GM08714 (cell line): ENCODE data around the gene JAZF1.

Experiments used
- H3K4me3 ChIP-seq: fragments of 200-500 bp; sonication (Bioruptor generic); 2 replicates; pipeline ENCODE4 v1.5.1; 2014; ENCODE audit warnings: mild to moderate bottlenecking, low read length, inconsistent platforms
- ZNF274 ChIP-seq: IDR thresholded peaks from 2 replicates; pipeline ENCODE4 v1.6.1; 2012; ENCODE audit warnings: mild to moderate bottlenecking, low read depth, low read length

The JAZF1 gene

GRCh38 chr7:27995228-27995627, 185.4 kb downstream of the JAZF1 start:
- no peak for TF ChIP-seq ZNF274
- H3K4me3 ChIP-seq: no peak overlapping the region

DNA sequence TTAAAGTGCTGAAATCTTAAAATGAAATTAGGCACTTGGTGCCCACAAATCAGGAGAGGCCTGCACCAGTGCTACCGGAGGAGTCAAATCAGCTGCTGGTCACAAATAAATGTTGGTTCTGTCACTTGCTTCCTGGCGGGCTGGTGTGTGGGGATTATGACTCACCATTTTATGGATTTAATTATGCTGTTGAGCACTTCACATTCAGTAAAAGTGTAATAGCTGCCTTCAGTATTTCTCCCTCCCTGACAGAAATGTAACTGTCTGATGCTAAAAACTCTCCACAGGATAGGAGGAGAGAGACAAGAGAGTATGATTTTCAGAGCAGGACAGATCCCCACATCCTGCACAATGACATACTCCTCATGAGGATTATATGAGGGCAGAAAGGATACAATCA, 186.0 kb downstream of the JAZF1 start:
- H3K4me3 ChIP-seq: no peak overlapping the region
- TF ChIP-seq ZNF274: no peak

GRCh38 chr7:27992755-27993493, 187.7 kb downstream of the JAZF1 start:
- no peak overlapping the region for H3K4me3 ChIP-seq
- TF ChIP-seq ZNF274: no peak

DNA sequence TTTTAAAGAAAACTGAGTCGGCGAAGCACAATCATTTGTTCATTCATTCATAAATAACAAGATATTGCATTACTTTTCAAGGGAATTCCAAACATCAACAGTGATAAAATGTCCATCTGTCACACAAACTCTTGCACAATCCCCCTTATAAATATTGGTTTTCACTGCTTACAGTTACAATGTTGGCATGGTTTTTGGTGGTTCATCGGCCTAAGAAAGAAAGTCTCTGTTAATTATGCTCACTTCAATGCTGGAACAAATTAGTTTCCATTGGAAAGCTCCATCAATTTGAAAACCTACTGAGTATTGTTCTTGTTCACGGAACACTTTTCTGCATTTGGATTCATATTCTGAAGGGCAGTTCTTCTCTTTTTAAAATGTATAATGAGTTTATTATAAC, 188.5 kb downstream of the JAZF1 start:
- TF ChIP-seq ZNF274: no peak
- no peak overlapping the region for H3K4me3 ChIP-seq

- no peak for TF ChIP-seq ZNF274
- H3K4me3 ChIP-seq: no peak overlapping the region
These were observed 189.5 kb downstream of the JAZF1 start for GRCh38 chr7:27991006-27991528.

GRCh38 chr7:27976531-27976930, 204.1 kb downstream of the JAZF1 start:
- no peak for TF ChIP-seq ZNF274
- H3K4me3 ChIP-seq: no peak overlapping the region

DNA sequence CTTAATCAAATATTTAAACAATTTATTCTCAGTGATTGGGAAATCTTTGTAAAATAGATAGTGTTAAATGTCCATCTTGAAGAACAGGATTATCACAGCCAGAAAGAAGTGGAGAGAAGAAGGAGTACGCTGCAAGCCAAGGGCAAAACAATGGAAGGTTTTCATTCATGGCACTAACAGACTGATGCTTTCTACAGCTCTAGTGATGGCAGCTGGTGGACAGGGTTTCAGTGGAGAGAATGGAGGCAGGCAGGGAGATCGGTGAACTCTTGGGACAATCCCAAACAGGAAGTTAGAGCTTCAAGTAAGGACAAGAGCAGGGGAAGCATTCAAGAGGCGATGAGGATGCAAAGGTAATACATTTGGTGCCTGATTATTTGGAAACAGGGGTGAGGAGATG, 207.0 kb downstream of the JAZF1 start:
- no peak overlapping the region for H3K4me3 ChIP-seq
- TF ChIP-seq ZNF274: no peak

- TF ChIP-seq ZNF274: no peak
- no peak overlapping the region for H3K4me3 ChIP-seq
These were observed 208.3 kb downstream of the JAZF1 start for GRCh38 chr7:27972276-27972675.

DNA sequence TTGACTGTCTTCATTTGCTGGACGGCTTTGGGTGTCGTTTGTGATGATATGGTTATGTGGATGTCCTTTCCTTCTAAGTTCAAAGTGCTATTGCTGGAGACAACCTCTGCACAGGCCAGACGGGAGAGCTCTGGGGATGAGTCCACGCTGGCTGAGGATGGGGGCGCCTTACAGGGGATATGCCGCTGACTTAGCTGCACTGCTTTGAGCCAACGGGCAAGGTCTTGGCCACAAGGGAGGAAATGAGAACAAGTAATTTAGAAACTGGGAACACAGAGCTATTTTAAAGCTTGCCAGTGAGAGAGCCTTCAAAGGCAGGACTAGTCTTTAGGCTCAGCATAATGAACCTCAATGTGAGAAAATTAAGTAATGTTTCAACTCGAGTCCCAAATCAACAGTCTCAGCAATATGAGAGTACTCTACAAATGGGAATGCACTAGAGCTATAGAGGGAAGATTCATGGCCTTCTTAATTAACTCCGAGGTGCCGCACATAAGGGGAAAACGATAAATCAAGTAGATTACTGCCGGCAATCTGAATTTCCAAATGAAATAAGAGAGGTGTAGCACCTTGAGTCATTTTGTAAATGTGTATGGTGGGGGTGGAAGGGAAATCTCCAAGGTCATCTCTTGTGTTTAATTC, 209.3 kb downstream of the JAZF1 start:
- no peak for TF ChIP-seq ZNF274
- no peak overlapping the region for H3K4me3 ChIP-seq

DNA sequence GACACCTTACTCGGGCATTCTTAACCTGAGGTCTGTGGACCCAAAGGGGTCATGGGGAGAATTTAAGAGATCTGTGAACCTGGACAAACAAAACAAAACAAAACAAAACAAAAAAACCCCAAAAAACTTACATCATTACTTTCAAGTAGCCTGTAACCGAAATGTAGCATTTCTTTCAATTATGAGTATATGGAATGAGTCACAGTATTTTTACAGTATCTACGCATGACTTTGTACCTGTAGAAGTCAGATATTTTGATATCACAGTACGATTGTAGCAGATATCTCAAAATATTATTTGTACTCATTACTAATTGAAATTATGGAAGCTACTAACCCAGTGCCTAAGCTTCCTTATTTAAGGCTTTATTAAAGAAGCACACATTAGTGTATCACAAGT, 210.2 kb downstream of the JAZF1 start:
- no peak for TF ChIP-seq ZNF274

DNA sequence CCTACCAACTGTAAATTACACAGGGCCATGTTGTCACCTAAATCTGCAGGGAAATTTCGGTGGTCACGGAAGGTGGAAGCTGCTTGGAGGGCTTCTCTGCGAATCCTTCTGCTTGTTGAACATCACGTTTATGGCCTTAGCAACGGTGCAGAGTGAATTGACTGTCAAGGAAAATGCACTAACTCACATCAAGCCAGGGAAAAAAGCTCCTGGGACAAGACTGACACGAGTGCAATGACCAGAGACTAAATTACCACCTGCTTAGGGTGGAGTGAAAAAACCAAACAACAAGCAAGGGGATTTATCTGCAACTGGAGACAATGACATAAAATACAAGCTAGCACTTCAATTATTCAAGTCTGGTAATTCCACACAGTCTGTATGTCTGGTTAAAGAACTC, 211.2 kb downstream of the JAZF1 start:
- TF ChIP-seq ZNF274: no peak
- H3K4me3 ChIP-seq: no peak overlapping the region

More for the DNA sequence above, 210.2 kb downstream of the JAZF1 start:
- no peak overlapping the region for H3K4me3 ChIP-seq

- no peak overlapping the region for H3K4me3 ChIP-seq
- TF ChIP-seq ZNF274: no peak
These were observed 213.0 kb downstream of the JAZF1 start for GRCh38 chr7:27967639-27968038.

- no peak for TF ChIP-seq ZNF274
- no peak overlapping the region for H3K4me3 ChIP-seq
These were observed 214.3 kb downstream of the JAZF1 start for GRCh38 chr7:27966219-27966780.

DNA sequence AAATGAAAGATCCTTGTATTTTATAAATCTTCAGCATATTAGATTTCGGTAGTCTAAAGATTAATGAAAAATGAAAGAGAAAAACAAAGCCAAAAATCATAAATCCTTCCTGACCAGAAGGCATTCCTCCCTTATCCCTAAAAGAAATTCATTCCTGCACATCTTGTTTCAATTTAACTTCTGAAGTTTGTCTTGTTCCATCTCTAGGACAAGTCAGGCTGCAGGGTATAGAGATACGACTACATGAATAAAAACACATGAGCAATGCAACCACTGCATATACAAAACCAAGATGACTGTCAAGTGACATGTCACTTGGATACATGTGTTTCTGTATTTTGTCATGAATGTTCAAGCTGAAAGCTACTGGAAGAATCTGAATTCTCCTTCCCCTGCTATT, 214.9 kb downstream of the JAZF1 start:
- no peak for TF ChIP-seq ZNF274
- no peak overlapping the region for H3K4me3 ChIP-seq

- no peak overlapping the region for H3K4me3 ChIP-seq
- TF ChIP-seq ZNF274: no peak
These were observed 215.8 kb downstream of the JAZF1 start for GRCh38 chr7:27964820-27965219.

GRCh38 chr7:27963056-27963455, 217.5 kb downstream of the JAZF1 start:
- no peak for TF ChIP-seq ZNF274
- H3K4me3 ChIP-seq: no peak overlapping the region
